SK-MEL-5 (cell line): ENCODE results near the gene TCF23. TPM values are rescaled to one million over a fixed set of nuclear protein-coding genes. Genes with fewer than 3 reads are reported as not detected.
"Not testable (repeated sequence)": the region's sequence is repeated elsewhere in the genome, so short reads cannot be mapped to it uniquely, and the experiment has no call there.

Experiments
- DNase-seq: peaks from one replicate; pipeline ENCODE4 v3.0.0-alpha.2; 2016; ENCODE audit warnings: low read depth, low spot score
- in situ Hi-C: cut with HindIII; loops from 2 replicates; pipeline ENCODE4 v1.10.0; 2016; ENCODE audit warnings: low sequenced_read_pairs, high pct_unique_total_duplicates, low pct_unique_long_range_greater_than_20kb
- polyA plus RNA-seq, 2 experiments: library from polyadenylated mRNA; depleted of rRNA; stranded (reverse); fragments of >200 nt; gene quantifications; 2 replicates each; pipeline ENCODE4 v1.2.3, GENCODE V29; 2015
- total RNA-seq: library from RNA; depleted of rRNA; stranded (reverse); fragments of >200 nt; shearing (Covaris generic); gene quantifications from 2 replicates; pipeline ENCODE4 v1.2.3, GENCODE V29; 2014; rRNA removed

Gene TCF23
- total RNA-seq = not detected in 2 replicates
- polyA plus RNA-seq (2015; cell fraction: cytosol; rRNA removed) = not detected in 2 replicates
- polyA plus RNA-seq (2015; cell fraction: nucleus; rRNA removed) = not detected in 2 replicates

DNA sequence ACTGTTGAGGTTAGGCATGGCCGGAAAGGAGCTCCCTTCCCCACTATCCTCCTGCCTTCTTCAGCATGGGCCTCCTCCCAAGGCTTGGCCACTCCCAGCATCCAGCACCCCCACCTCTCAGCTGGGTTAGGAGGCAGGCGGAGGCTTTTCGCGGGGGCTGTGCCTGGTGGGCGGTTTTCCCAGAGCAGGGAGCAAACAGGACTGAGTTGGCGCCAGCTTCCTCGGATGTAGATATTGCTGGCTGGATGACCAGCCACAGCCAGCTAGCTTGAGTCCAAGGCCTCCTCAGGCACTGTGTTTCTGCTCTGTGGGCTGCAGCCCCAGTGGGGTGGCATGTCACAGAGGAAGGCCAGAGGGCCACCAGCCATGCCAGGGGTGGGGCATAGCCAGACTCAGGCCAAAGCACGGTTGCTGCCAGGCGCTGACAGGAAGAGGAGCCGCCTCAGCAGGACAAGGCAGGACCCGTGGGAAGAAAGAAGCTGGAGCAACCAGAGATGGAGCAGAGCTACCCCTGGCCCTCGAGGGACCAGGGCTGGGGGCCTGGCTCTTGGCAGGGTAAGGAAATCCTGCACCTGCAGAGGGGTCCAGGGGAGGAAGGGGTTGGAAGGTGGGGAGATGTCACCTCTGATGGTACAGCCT lies at the start of gene TCF23:
Gene TCF23, plus strand, starts transcription at position 204 of the 639 bp plus-strand sequence. Its CDS starts 130 bp downstream, at position 334.
- in situ Hi-C loops = no loop called here
- DNase-seq = no peak

DNA sequence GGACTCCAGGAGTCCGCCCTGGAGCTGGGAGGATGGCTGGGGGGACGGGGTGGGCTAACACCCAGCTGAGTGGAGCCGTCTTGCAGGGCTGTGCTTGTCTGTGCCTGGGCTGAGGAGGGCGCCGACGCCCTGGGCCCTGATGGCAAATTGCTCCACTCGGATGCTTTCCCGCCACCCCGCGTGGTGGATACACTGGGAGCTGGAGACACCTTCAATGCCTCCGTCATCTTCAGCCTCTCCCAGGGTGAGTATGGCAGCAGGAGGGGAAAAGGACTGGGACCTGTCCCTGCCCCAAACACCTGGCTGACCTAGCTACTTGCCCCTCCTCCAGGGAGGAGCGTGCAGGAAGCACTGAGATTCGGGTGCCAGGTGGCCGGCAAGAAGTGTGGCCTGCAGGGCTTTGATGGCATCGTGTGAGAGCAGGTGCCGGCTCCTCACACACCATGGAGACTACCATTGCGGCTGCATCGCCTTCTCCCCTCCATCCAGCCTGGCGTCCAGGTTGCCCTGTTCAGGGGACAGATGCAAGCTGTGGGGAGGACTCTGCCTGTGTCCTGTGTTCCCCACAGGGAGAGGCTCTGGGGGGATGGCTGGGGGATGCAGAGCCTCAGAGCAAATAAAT lies 49.4 kb upstream of the TCF23 start:
- in situ Hi-C loops = no loop called here
- DNase-seq = no peak

DNA sequence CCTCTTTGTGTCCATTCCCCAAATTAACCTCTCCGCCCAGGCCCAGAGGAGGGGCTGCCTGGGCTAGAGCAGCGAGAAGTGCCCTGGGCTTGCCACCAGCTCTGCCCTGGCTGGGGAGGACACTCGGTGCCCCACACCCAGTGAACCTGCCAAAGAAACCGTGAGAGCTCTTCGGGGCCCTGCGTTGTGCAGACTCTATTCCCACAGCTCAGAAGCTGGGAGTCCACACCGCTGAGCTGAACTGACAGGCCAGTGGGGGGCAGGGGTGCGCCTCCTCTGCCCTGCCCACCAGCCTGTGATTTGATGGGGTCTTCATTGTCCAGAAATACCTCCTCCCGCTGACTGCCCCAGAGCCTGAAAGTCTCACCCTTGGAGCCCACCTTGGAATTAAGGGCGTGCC lies 48.8 kb upstream of the TCF23 start:
- in situ Hi-C loops = no loop called here
- DNase-seq = no peak

DNA sequence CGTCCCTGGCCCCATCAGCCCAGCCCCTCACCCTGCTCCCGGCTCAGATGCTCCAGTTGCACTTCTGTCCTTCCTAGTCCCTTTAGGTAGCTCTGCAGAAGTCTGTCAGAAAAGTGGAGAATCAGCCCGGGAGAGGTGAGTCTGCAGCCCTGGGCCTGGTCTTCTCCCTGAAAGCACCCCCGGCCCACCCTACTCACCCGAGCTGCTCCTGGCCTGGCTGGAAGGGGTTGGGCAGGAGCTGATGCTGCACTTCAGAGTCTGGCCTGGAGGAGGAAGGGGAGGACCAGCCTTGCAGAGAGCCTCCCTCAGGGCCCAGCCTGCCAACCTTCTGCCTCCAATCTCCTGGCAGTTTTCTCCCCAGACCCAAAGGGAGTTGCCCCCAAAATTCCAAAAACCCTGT lies 46.5 kb upstream of the TCF23 start:
- in situ Hi-C loops = no loop called here
- no peak for DNase-seq

DNA sequence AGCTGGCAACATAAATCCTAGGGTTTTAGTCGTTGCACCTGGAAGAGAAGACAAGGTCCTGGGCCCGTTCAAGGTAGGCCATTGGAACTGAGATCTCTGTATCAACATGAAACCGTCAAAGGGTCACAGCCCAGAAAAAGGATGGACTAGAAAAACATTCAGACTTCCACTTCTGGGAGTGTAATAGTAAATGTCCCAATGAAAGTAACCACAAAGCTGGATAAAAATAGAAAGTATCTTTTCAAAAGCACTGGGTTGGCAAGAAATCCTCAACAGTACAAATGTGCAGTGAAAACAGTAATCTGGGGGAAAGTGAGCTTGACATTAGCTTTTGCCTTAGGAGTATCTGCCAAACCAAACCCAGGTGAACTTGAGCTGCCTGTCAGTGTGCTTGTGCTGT lies 42.8 kb upstream of the TCF23 start:
- in situ Hi-C loops = no loop called here

DNA sequence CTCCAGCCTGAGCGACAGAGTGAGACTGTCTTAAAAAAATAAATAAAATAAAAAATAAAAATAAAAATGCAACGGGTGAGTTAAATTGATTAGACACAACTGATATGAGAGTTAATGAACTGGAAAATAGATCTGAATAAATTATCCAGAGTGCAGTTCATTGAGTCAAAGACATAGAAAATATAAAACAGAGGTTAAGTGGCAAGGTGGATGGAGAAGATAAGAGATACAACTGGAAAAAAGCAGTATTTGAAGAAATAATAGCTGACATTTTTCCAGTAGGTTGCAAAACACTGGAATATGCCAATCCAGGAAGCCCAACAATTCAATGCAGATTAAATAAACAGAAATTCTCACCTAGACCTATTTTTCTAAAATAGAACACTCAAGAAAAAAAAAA lies 40.6 kb upstream of the TCF23 start:
- in situ Hi-C loops = no loop called here
- no peak for DNase-seq

More for the DNA sequence above, 42.8 kb upstream of the TCF23 start:
- no peak for DNase-seq

DNA sequence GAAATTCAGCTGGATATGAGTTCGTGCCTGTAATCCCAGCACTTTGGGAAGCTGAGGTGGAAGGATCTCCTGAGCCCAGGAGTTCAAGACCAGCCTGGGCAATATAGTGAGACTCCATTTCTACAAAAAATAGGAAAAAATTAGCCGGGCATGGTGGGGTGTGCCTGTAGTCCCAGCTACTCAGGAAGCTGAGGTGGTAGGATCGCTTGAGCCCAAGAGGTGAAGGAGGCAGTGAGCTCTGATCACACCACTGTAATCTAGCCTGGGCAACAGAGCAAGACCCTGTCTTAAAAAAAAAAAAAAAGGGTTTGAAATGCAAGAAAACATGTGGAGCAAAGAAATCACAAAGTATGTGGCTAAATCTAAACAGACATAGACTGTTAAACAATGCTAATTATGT lies 39.7 kb upstream of the TCF23 start:
- in situ Hi-C loops = no loop called here

DNA sequence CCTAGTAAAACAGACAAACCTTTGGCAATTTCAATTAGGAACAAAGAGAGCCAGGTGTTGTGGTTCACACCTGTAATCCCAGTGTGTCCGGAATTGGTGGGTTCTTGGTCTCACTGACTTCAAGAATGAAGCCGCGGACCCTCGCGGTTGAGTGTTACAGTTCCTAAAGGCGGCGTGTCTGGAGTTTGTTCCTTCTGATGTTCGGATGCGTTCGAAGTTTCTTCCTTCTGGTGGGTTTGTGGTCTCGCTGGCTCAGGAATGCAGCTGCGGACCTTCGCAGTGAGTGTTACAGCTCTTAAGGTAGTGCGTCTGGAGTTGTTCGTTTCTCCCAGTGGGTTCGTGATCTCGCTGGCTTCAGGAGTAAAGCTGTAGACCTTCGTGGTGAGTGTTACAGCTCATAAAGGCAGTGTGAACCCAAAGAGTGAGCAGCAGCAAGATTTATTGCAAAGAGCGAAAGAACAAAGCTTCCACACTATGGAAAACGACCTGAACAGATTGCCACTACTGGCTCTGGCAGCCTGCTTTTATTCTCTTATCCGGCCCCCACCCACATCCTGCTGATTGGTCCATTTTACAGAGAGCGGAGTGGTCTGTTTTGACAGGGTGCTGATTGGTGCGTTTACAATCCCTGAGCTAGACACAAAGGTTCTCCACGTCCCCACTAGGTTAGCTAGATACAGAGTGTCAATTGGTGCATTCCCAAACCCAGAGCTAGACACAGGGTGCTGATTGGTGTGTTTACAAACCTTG lies 38.0 kb upstream of the TCF23 start:
- DNase-seq, in situ Hi-C loops: not testable (repeated sequence)

More for the DNA sequence above, 39.7 kb upstream of the TCF23 start:
- no peak for DNase-seq

DNA sequence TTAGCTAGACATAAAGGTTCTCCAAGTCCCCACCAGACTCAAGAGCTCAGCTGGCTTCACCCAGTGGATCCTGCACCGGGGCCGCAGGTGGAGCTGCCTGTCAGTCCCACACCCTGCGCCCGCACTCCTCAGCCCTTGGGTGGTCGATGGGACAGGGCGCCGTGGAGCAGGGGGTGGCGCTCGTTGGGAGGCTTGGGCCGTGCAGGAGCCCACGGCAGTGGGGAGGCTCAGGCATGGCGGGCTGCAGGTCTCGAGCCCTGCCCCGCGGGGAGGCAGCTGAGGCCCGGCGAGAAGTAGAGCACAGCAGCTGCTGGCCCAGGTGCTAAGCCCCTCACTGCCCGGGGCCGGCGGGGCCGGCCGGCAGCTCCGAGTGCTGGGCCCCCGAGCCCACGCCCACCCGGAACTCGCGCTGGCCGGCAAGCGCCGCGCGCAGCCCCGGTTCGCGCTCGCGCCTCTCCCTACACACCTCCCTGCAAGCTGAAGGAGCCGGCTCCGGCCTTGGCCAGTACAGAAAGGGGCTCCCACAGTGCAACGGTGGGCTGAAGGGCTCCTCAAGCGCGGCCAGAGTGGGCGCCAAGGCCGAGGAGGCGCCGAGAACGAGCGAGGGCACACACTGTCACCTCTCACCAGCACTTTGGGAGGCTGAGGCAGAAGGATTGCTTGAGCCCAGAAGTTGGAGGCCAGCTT lies 37.3 kb upstream of the TCF23 start:
- in situ Hi-C loops, DNase-seq: not testable (repeated sequence)

DNA sequence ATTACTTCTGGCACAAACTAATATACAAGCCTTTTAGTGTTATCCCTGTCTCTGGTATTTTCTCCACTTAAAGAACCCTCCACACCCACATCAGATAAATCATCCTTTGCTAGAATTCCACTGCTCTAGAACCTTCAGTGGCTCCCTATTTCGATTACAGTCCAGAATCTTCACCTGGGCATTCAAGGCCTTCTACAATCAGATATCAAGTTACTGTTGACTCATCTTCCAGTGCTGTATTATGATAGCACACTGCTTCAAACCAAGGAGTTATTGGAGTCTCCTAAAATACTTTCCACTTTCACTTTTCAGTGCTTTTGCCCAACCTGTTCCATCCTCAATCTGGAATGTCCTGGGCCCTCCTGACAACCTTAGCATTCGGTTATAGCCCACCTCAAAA lies 33.3 kb upstream of the TCF23 start:
- in situ Hi-C loops = no loop called here
- no peak for DNase-seq

DNA sequence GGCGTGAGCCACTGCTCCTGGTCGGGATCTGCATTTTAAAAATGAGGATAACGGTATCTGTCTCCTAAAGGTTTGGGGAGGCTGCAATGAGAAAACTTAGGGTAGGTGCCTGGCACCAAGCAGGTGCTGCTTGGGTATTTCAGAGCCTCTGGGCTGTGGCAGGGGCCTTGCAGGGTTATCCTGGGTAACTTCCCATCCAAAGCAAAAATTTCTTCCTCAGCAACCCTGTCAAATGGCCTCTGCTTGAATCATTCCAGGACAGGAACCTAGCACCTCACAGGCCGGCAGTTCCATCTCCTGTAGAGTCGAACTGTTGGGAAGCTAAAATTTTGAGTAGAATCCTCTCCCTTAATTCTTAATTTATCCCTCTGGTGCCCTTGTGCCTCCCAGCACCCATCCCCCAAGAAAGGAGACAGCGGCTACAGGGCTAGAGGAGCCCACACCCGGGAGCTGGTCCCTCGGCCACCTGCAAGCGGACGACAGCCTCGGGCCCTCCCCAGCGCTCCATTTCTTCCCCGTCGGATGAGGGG lies 30.7 kb upstream of the TCF23 start:
- in situ Hi-C loops = no loop called here
- no peak for DNase-seq

DNA sequence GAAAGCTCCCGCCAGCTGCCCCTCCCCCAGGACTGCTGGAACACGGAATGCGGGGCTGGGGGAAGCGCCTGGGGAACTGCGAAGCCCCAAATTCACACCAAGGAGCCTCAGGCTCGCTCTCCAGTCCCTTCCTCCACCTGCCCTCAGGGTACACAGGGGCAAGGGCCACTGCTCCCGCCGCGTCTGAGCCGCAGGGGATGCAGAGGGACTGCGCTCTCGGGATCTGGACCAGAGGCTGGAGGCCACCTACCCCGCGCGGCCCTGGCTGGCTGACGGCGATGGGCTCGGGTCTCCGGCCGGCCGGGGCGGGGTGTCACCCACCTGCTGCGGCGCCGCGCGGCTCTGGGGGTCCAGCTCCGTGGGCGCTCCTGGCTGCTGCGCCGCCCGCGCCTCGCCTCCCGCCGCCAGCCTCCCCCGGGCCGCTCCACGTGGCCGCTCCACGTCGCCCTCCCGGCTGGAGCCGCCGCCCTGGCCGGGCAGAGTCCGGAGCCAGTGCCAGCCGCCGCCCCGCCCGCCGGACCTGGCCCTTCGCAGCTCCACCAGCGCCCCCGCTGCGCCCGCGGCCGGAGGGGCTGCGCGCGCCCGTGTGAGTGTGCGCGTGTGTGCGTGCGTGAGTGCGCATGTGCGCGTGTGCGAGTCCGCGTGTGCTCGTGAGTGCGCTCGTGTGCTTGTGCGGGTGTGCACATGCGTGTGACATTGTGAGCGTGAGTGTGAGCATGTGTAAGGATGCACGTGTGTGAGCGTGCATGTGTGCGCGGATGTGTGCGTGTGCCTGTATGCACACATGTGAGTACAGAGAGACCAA lies 30.1 kb upstream of the TCF23 start, which contains the start of gene CGREF1:
Gene CGREF1, minus strand, starts transcription at position 604 of the 805 bp plus-strand sequence. CDS start 14,762 bp downstream, outside the sequence.
- DNase-seq = no peak
- in situ Hi-C loops = no loop called here

DNA sequence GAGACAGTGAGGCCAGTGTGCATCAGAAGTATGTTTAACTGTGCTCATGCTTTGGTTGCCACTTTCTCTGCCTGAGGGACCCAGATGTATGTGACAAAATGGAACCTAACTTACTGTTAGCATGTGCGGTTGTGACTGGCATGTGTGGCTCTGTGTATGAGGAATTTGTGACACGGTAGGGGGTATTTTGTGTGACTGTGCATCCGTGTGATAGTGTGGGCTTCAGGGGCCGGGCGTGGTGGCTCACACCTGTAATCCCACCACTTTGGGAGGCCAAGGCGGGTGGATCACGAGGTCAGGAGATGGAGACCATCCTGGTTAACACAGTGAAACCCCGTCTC lies 29.5 kb upstream of the TCF23 start:
- in situ Hi-C loops, DNase-seq: not testable (repeated sequence)

DNA sequence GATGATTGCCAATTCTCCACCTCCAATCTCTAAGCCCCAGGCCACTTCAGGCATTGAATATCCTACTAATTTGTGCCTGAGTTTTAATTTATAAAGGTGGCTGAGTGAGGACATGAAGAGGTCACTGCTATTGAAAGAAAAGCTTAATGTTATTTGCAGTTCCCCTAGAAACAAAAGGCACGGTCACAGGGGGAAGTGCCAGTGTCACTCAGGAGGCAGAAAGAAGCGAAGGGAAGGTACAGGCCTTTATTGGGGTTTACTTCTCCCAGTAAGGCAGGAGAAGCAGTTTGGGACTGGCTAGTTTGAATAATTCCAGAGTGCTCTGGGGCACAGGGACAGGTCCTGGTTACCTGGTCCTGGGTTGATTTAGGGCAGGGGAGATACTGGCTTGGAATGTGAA lies 26.9 kb upstream of the TCF23 start:
- in situ Hi-C loops = no loop called here
- no peak for DNase-seq

DNA sequence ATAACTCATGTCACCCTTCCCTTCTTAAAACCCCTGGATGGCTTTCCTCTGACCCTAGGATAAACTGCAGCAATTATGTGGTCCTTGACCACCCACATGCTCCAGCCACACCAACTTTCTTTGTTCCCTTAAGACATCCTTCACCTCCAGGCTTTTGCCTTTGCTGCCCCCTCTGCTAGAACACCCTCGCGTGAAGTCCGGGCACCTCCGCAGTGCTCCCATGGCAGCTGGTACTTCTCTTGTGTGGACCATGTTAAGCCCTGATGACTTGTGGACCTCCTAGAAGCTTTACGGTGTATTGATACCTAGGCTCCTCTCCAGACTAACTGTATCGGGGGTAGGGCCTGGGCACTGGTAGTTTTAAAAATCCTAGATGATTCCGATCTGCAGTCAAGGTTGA lies 26.0 kb upstream of the TCF23 start:
- in situ Hi-C loops = no loop called here
- no peak for DNase-seq

DNA sequence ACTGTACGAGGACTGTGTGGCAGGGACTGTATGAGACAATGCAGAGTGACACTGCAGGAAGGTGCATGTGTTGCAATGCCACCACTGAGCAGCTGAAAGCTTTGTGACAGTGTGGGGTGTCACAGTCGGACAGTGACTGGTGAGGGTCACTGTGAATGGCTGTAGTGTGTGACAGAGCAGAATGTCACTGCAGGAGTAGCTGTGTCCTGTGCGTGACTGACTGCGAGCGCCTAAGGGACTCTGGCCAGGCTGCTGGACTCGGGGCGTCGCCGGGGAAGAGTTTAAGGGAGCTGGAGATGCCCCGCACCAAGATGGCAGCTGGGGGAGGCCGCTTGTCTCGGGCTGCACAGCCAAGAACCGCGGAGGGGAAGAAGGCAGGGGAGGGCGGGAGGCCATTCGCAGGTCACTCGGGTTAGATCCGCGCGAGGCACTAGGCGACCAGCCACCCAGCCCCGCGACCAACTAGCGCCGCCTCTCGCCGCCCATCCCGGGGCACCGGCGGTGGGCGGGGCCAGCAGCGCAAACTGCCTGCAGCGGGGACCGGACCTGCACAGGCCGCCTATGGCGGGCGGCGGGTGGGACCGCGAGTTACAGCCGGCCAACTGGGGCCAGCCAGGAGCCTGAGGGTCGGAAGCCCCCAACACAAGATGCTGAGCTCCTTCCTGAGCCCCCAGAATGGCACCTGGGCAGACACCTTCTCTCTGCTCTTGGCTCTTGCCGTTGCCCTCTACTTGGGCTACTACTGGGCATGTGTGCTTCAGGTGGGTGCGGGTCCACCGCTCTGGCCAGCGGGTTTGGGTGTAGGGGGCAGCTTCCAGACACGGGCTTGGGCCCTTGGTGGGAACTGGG lies 25.3 kb upstream of the TCF23 start, which contains the start of gene ABHD1:
Gene ABHD1, plus strand, starts transcription at position 514 of the 849 bp plus-strand sequence. Its CDS starts 134 bp downstream, at position 648.
- peak; percentile 30 for DNase-seq
- in situ Hi-C loops = no loop called here
